ENCODE data around the gene THRAP3. TPM values are rescaled to one million over a fixed set of nuclear protein-coding genes. Genes with fewer than 3 reads are reported as not detected.

Gene THRAP3
- total RNA-seq, 1 experiment from 2014 or later = 160 TPM

- TF ChIP-seq ERG (CRISPR knock-in tag; IDR thresholded peaks at IDR 0.05) = no peak
- TF ChIP-seq E2F5 (CRISPR knock-in tag; IDR thresholded peaks at IDR 0.05) = no peak
- no peak for TF ChIP-seq TCF7 (CRISPR knock-in tag; IDR thresholded peaks at IDR 0.05; ENCODE audit: low read depth)
- 0 out of 2 replicates have a peak, but pooled peaks have one; percentile 25 for TF ChIP-seq ZNF416 (CRISPR knock-in tag; IDR thresholded peaks at IDR 0.05)
- no peak for TF ChIP-seq KAT7 (CRISPR knock-in tag; IDR thresholded peaks at IDR 0.05; ENCODE audit: borderline replicate concordance)
- TF ChIP-seq IRF1 (CRISPR knock-in tag; IDR thresholded peaks at IDR 0.05) = 0 out of 2 replicates have a peak, but pooled peaks have one; percentile 46
- TF ChIP-seq AR (CRISPR knock-in tag; IDR thresholded peaks at IDR 0.05) = no peak
- TF ChIP-seq USF1 (CRISPR knock-in tag; IDR thresholded peaks at IDR 0.05) = no peak
- TF ChIP-seq ARID4B (CRISPR knock-in tag; IDR thresholded peaks at IDR 0.05; ENCODE audit: borderline replicate concordance) = no peak
- 0 out of 2 replicates have a peak, but pooled peaks have one; percentile 24 for TF ChIP-seq JUN (CRISPR knock-in tag; IDR thresholded peaks at IDR 0.05)
- 0 out of 2 replicates have a peak, but pooled peaks have one; percentile 43 for TF ChIP-seq ZNF232 (CRISPR knock-in tag; IDR thresholded peaks at IDR 0.05)
- peak; percentile 38; the same call in 1 of the 2 replicates for TF ChIP-seq CTCF (IDR thresholded peaks at IDR 0.05)
These were observed 467 bp downstream of the THRAP3 start (continued) for GRCh38 chr1:36224537-36225282.
